Superior temporal gyrus (tissue), 1 donor: Measurements from ENCODE around the gene NAALADL2.
"Not testable (repeated sequence)": the region's sequence is repeated elsewhere in the genome, so short reads cannot be mapped to it uniquely, and the experiment has no call there.

Experiments used
- DNase-seq: peaks from one replicate; pipeline ENCODE4 v3.0.0-alpha.2; 2016; ENCODE audit errors: extremely low spot score

Gene NAALADL2

GRCh38 chr3:175070946-175071345, 211.8 kb downstream of the NAALADL2 start:
- no peak for DNase-seq

GRCh38 chr3:175073219-175073905, 214.2 kb downstream of the NAALADL2 start:
- DNase-seq: no peak

GRCh38 chr3:175075269-175075668, 216.1 kb downstream of the NAALADL2 start:
- no peak for DNase-seq

GRCh38 chr3:175077216-175077615, 218.1 kb downstream of the NAALADL2 start:
- DNase-seq: no peak

GRCh38 chr3:175082631-175083030, 223.5 kb downstream of the NAALADL2 start:
- DNase-seq: no peak

GRCh38 chr3:175087128-175087527, 228.0 kb downstream of the NAALADL2 start:
- DNase-seq: not testable (repeated sequence)

GRCh38 chr3:175088766-175089380, 229.7 kb downstream of the NAALADL2 start:
- no peak for DNase-seq

GRCh38 chr3:175091426-175092114, 232.4 kb downstream of the NAALADL2 start:
- DNase-seq: no peak

- DNase-seq: no peak
Measured at GRCh38 chr3:175093748-175094147, 234.6 kb downstream of the NAALADL2 start.

GRCh38 chr3:175094344-175094743, 235.2 kb downstream of the NAALADL2 start:
- DNase-seq: no peak

- no peak for DNase-seq
Measured at GRCh38 chr3:175098644-175099043, 239.5 kb downstream of the NAALADL2 start.

- DNase-seq: no peak
Measured at GRCh38 chr3:175102161-175102560, 243.0 kb downstream of the NAALADL2 start.

GRCh38 chr3:175103298-175103697, 244.2 kb downstream of the NAALADL2 start:
- no peak for DNase-seq

GRCh38 chr3:175105066-175105465, 245.9 kb downstream of the NAALADL2 start:
- no peak for DNase-seq

GRCh38 chr3:175107231-175107630, 248.1 kb downstream of the NAALADL2 start:
- no peak for DNase-seq

GRCh38 chr3:175107995-175108394, 248.9 kb downstream of the NAALADL2 start:
- no peak for DNase-seq

- DNase-seq: no peak
Measured at GRCh38 chr3:175108613-175109151, 249.5 kb downstream of the NAALADL2 start.

- DNase-seq: no peak
Measured at GRCh38 chr3:175111036-175111435, 251.9 kb downstream of the NAALADL2 start.

GRCh38 chr3:175118382-175118941, 259.3 kb downstream of the NAALADL2 start:
- no peak for DNase-seq

- no peak for DNase-seq
Measured at GRCh38 chr3:175121225-175121624, 262.1 kb downstream of the NAALADL2 start.

- DNase-seq: no peak
Measured at GRCh38 chr3:175127075-175127662, 268.0 kb downstream of the NAALADL2 start.

- no peak for DNase-seq
Measured at GRCh38 chr3:175129126-175129525, 270.0 kb downstream of the NAALADL2 start.
